ENCODE data around the gene TNFSF8.

The TNFSF8 gene

GRCh38 chr9:114910541-114910940 is 19.9 kb downstream of the TNFSF8 start:
- ChIA-PET POLR2A (no interaction called here), CTCF (interaction anchor here (0.6 to 10.6 kb wide), 43 partner anchors 10 to 1741 kb away, joined by 3 to 311 read pairs (median 4); partner anchors contain the start of genes TEX48 and TNFSF15)
- Histone ChIP-seq H3K4me1 (ENCODE audit: control insufficient read depth, insufficient read depth, low read length) (peaks cover 9% of the 10 kb centered on the region), H3K36me3 (ENCODE audit: control insufficient read depth in 2 of 2, insufficient read depth in 1 of 2, low read length in 2 of 2) (no peaks in the 10 kb centered on the region), H3K4me3 (ENCODE audit: low read depth, low read length) (no peak overlapping the region), H3K27ac (ENCODE audit: extremely low read depth, low read depth, low read length) (no peak overlapping the region), H3K9me3 (ENCODE audit: control insufficient read depth, insufficient read depth, low read depth, low read length) (no peaks in the 10 kb centered on the region)
- TF ChIP-seq, protein P1, sequence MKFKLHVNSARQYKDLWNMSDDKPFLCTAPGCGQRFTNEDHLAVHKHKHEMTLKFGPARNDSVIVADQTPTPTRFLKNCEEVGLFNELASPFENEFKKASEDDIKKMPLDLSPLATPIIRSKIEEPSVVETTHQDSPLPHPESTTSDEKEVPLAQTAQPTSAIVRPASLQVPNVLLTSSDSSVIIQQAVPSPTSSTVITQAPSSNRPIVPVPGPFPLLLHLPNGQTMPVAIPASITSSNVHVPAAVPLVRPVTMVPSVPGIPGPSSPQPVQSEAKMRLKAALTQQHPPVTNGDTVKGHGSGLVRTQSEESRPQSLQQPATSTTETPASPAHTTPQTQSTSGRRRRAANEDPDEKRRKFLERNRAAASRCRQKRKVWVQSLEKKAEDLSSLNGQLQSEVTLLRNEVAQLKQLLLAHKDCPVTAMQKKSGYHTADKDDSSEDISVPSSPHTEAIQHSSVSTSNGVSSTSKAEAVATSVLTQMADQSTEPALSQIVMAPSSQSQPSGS (tag by site-specific recombination; IDR thresholded peaks at IDR 0.05; ENCODE audit: low read depth): no peak
- TF ChIP-seq ZNF654 (tag by site-specific recombination; IDR thresholded peaks at IDR 0.05; ENCODE audit: low read depth) (no peak), KLF1 (tag by site-specific recombination; IDR thresholded peaks at IDR 0.05) (no peak), ZNF580 (tag by site-specific recombination; IDR thresholded peaks at IDR 0.05) (no peak), ZNF280D (tag by site-specific recombination; IDR thresholded peaks at IDR 0.05) (no peak), ZSCAN16 (tag by site-specific recombination; IDR thresholded peaks at IDR 0.05) (no peak), ZNF221 (tag by site-specific recombination; IDR thresholded peaks at IDR 0.05; ENCODE audit: borderline replicate concordance) (no peak), ZNF707 (tag by site-specific recombination; IDR thresholded peaks at IDR 0.05) (no peak), ZNF549 (tag by site-specific recombination; IDR thresholded peaks at IDR 0.05) (no peak), ZNF175 (tag by site-specific recombination; IDR thresholded peaks at IDR 0.05) (no peak), ZNF292 (tag by site-specific recombination; IDR thresholded peaks at IDR 0.05; ENCODE audit: borderline replicate concordance, low read depth) (no peak), ZNF311 (tag by site-specific recombination; IDR thresholded peaks at IDR 0.05; ENCODE audit: borderline replicate concordance) (no peak), KLF16 (tag by site-specific recombination; IDR thresholded peaks at IDR 0.05) (no peak), ZNF530 (tag by site-specific recombination; IDR thresholded peaks at IDR 0.05; ENCODE audit: low read depth) (no peak), ZNF747 (tag by site-specific recombination; IDR thresholded peaks at IDR 0.05) (no peak)
- TF ChIP-seq, protein P2, sequence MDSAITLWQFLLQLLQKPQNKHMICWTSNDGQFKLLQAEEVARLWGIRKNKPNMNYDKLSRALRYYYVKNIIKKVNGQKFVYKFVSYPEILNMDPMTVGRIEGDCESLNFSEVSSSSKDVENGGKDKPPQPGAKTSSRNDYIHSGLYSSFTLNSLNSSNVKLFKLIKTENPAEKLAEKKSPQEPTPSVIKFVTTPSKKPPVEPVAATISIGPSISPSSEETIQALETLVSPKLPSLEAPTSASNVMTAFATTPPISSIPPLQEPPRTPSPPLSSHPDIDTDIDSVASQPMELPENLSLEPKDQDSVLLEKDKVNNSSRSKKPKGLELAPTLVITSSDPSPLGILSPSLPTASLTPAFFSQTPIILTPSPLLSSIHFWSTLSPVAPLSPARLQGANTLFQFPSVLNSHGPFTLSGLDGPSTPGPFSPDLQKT (IDR thresholded peaks at IDR 0.05; ENCODE audit: borderline replicate concordance, low read depth, low read length): no peak
- TF ChIP-seq, protein P3, sequence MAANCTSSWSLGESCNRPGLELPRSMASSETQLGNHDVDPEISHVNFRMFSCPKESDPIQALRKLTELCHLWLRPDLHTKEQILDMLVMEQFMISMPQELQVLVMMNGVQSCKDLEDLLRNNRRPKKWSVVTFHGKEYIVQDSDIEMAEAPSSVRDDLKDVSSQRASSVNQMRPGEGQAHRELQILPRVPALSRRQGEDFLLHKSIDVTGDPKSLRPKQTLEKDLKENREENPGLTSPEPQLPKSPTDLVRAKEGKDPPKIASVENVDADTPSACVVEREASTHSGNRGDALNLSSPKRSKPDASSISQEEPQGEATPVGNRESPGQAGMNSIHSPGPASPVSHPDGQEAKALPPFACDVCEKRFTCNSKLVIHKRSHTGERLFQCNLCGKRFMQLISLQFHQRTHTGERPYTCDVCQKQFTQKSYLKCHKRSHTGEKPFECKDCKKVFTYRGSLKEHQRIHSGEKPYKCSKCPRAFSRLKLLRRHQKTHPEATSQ (tag by site-specific recombination; IDR thresholded peaks at IDR 0.05): no peak
- TF ChIP-seq, protein P4, sequence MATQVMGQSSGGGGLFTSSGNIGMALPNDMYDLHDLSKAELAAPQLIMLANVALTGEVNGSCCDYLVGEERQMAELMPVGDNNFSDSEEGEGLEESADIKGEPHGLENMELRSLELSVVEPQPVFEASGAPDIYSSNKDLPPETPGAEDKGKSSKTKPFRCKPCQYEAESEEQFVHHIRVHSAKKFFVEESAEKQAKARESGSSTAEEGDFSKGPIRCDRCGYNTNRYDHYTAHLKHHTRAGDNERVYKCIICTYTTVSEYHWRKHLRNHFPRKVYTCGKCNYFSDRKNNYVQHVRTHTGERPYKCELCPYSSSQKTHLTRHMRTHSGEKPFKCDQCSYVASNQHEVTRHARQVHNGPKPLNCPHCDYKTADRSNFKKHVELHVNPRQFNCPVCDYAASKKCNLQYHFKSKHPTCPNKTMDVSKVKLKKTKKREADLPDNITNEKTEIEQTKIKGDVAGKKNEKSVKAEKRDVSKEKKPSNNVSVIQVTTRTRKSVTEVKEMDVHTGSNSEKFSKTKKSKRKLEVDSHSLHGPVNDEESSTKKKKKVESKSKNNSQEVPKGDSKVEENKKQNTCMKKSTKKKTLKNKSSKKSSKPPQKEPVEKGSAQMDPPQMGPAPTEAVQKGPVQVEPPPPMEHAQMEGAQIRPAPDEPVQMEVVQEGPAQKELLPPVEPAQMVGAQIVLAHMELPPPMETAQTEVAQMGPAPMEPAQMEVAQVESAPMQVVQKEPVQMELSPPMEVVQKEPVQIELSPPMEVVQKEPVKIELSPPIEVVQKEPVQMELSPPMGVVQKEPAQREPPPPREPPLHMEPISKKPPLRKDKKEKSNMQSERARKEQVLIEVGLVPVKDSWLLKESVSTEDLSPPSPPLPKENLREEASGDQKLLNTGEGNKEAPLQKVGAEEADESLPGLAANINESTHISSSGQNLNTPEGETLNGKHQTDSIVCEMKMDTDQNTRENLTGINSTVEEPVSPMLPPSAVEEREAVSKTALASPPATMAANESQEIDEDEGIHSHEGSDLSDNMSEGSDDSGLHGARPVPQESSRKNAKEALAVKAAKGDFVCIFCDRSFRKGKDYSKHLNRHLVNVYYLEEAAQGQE (tag by site-specific recombination; IDR thresholded peaks at IDR 0.05): no peak
